Measurements from ENCODE around the gene APC2.
A peak's percentile ranks its signal among the peaks of the same experiment; 100 is the strongest.

The APC2 gene

DNA sequence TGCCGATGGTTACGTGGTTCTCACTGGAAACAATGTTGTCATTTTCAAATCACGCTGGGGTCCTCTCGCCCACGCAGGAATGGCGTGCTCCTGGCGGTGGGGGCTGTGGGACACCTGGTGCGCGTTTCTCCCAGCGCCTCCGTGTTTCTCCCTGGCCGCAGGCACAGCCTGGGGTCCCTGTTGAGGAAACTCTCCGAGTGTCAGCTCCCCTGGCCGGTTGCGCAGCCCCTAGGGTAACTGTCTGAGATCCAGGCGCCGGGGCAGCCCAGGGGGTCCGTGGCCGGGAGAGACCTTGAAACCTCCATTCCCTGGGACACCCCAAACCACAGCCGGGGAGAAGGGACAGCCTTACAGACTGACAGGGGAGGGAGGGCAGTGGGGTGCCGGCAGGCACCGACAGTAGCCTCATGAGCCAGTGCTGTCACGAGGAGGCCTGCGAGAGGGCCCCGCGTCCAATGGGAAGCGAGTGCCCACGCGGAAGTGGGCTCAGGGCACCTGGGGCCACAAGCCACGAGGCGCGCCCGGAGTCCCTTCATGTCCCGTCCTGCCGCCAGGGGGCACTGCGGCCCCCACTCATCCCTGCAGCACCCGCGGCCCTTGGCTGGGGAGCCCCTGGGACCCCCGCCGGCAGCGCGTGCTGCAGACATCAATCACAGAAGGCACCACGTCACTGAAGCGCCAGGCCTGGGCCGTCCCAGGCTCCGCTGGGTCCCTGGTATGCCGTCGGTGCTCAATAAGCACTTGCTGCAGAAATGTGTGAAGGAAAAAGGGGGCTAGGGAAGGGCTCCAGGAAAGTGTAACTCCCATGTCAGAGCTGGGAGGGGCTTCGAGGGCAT, 53.4 kb downstream of the APC2 start:
- Histone ChIP-seq H3K36me3 (no peaks in the 10 kb centered on the region), H3K27me3 (peaks cover 0 to 54% of the 10 kb centered on the region in 2 donors), H3K4me1 (peaks cover 0 to 27% (median 16%) of the 10 kb centered on the region in 4 donors), H3K9me3 (peaks cover 0 to 2% (median 0%) of the 10 kb centered on the region in 3 donors), H3K27ac (no peak overlapping the region), H3K4me3 (no peak overlapping the region)
- TF ChIP-seq, protein P1, sequence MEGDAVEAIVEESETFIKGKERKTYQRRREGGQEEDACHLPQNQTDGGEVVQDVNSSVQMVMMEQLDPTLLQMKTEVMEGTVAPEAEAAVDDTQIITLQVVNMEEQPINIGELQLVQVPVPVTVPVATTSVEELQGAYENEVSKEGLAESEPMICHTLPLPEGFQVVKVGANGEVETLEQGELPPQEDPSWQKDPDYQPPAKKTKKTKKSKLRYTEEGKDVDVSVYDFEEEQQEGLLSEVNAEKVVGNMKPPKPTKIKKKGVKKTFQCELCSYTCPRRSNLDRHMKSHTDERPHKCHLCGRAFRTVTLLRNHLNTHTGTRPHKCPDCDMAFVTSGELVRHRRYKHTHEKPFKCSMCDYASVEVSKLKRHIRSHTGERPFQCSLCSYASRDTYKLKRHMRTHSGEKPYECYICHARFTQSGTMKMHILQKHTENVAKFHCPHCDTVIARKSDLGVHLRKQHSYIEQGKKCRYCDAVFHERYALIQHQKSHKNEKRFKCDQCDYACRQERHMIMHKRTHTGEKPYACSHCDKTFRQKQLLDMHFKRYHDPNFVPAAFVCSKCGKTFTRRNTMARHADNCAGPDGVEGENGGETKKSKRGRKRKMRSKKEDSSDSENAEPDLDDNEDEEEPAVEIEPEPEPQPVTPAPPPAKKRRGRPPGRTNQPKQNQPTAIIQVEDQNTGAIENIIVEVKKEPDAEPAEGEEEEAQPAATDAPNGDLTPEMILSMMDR (IDR thresholded peaks at IDR 0.05) = peak; percentile 40 to 67
- intact Hi-C loops (cut with DNase I; ENCODE audit: low total_unique reads) = no loop called here
- DNase-seq = no peak

DNA sequence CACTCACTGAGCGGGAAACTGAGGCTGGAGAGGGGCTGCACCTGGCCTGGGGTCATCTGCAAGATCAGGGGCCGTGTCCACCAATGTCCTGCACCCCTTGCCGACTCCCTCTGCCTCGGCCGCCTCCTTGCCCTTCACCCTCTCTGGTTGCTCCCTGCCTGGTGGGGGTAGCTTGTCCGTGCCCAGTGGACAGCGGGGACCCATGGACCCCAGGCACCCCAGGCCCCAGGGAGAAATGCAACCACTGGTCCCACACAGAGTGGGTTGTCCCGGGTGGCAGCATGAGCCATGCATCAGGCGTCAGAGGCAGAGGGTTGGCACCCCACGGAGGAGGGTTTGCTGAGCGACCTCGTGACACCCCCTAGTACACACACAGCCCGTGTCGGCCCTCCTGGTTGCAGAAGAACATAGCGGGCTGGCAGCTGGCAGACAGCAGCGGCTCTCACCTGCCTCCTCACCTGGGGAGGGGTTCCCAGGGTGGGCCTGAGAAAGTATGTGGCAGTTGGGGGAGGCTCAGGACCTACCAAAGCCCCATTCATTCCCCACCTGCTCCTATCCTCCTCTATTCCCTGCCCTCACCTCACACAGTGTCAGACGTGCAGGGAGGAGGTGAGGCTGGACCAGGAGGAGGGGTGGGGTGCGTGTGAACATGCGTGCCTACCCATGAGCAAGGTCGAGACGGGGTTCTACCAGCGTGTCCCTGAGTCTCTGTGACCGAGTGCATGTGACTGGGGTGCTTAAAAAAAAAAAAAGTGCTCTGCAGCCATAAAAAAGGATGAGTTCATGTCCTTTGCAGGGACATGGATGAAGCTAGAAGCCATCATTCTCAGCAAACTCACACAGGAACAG, 54.2 kb downstream of the APC2 start:
- no peak overlapping the region for H3K4me3 ChIP-seq
- intact Hi-C loops (cut with DNase I; ENCODE audit: low total_unique reads) = no loop called here

DNA sequence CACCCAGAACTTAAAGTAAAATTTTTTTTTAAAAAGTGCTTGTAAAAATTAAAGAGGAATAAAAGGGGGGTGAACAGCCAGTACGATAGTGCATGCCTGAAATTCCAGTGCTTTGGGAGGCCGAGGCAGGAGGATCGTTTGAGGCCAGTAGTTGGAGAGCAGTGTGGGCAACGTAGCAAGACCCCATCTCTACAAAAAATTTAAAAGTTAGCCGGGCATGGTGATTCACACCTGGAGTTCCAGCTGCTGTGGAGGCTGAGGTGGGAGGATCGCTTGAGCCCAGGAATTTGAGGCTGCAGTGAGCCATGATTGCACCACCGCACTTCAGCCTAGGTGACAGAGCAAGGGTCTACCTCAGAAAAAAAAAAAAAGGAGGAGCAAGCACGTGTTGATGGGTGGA, 55.1 kb downstream of the APC2 start:
- no peak overlapping the region for H3K27ac ChIP-seq
- intact Hi-C loops (cut with DNase I; ENCODE audit: low total_unique reads) = no loop called here
- no peak overlapping the region for H3K4me3 ChIP-seq
- H3K36me3 ChIP-seq = no peaks in the 10 kb centered on the region
- no peak for DNase-seq
- TF ChIP-seq, protein P1 (IDR thresholded peaks at IDR 0.05) = no peak
- H3K27me3 ChIP-seq = peaks cover 0 to 51% of the 10 kb centered on the region in 2 donors
- peaks cover 0 to 29% (median 18%) of the 10 kb centered on the region in 4 donors for H3K4me1 ChIP-seq
- peaks cover 0 to 8% (median 0%) of the 10 kb centered on the region in 3 donors for H3K9me3 ChIP-seq

More for the DNA sequence above, 54.2 kb downstream of the APC2 start:
- H3K36me3 ChIP-seq = no peaks in the 10 kb centered on the region
- H3K9me3 ChIP-seq = peaks cover 0 to 8% (median 0%) of the 10 kb centered on the region in 3 donors
- TF ChIP-seq, protein P1 (IDR thresholded peaks at IDR 0.05) = no peak
- DNase-seq = no peak
- no peak overlapping the region for H3K27ac ChIP-seq
- H3K27me3 ChIP-seq = peaks cover 0 to 53% of the 10 kb centered on the region in 2 donors
- H3K4me1 ChIP-seq = peaks cover 0 to 29% (median 18%) of the 10 kb centered on the region in 4 donors

DNA sequence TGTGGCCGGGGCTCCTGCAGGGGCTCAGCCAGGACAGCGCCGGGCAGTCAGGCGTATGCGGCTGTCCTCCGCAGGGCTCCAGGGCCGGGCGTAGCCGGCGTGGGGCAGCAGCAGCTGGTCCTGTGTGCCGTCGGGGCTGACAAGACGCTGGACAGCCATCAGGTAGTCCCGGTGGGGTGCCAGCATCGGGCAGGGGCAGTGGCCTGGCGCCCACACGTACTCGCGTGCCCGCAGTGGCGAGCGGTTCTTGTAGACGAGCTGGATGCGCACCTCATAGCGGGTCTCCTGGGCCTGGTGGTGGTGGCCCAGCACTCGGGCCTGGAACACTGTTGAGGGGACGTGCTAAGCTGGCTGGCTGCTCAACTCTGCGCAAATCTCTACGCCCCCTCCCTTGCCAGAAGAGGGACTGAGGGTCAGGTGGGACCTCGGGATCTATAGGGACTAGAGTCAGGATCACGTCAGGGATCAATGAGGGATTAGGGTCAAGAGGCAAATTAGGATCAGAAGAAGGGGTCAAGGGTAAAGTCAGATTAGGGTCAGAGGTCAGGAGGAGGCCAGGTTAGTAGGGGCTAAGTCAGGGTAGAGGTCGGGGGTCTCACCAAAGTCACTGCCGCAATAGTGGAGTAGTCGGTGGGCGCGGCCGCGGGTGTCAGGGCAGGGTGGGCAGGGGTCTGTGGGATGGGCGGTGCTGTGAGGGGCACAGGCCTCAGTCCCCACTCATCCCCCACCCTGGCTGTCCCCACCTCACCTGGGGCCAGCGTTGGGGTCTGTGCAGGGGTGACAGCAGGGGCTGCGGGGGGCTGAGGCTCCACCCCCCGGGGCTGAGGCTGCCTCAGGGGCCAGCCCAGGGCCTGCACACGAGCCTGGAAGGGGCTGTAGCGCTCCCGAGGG, 56.3 kb downstream of the APC2 start:
- Histone ChIP-seq H3K27me3 (peaks cover 0 to 57% of the 10 kb centered on the region in 2 donors), H3K9me3 (peaks cover 0 to 8% (median 0%) of the 10 kb centered on the region in 3 donors), H3K27ac (no peak overlapping the region), H3K36me3 (no peaks in the 10 kb centered on the region), H3K4me1 (peaks cover 0 to 29% (median 18%) of the 10 kb centered on the region in 4 donors), H3K4me3 (no peak overlapping the region)
- DNase-seq = no peak
- TF ChIP-seq, protein P1 (IDR thresholded peaks at IDR 0.05) = no peak
- intact Hi-C loops (cut with DNase I; ENCODE audit: low total_unique reads) = no loop called here

DNA sequence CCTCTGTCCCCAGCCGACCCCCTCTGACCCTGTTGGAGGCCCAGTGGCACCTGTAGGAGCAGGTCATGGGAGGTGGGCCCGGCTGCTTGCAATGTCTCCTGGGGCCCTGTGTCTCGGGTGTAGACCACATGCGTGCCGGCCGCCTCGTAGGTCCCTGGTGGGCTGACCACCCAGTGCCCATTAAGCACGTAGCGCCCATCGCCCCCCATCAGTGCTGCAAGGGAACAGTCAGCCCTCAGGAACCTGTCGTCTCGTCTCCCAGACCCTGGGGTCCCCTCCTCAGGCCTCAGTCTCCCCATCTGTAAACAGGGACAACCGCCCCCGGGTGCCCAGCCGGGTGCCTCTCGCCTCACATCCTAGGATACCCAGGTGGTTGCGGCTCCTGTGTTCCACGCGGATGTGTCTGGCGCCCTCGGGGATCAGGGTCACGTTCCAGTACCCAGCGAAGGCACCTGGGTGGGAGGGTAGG, 57.3 kb downstream of the APC2 start:
- peak overlapping the region; percentile 76 to 77 for H3K27ac ChIP-seq

More for the DNA sequence above, 57.3 kb downstream of the APC2 start:
- TF ChIP-seq, protein P1 (IDR thresholded peaks at IDR 0.05) = no peak
- peaks cover 0 to 38% (median 18%) of the 10 kb centered on the region in 4 donors for H3K4me1 ChIP-seq
- H3K4me3 ChIP-seq = peak overlapping the region in 1 of 2 donors; percentile 49
- peaks cover 0 to 57% of the 10 kb centered on the region in 2 donors for H3K27me3 ChIP-seq
- H3K9me3 ChIP-seq = peaks cover 0 to 8% (median 0%) of the 10 kb centered on the region in 3 donors
- intact Hi-C loops (cut with DNase I; ENCODE audit: low total_unique reads) = no loop called here
- H3K36me3 ChIP-seq = no peaks in the 10 kb centered on the region
- no peak for DNase-seq
